ENCODE results near the gene TMEM17.

DNA sequence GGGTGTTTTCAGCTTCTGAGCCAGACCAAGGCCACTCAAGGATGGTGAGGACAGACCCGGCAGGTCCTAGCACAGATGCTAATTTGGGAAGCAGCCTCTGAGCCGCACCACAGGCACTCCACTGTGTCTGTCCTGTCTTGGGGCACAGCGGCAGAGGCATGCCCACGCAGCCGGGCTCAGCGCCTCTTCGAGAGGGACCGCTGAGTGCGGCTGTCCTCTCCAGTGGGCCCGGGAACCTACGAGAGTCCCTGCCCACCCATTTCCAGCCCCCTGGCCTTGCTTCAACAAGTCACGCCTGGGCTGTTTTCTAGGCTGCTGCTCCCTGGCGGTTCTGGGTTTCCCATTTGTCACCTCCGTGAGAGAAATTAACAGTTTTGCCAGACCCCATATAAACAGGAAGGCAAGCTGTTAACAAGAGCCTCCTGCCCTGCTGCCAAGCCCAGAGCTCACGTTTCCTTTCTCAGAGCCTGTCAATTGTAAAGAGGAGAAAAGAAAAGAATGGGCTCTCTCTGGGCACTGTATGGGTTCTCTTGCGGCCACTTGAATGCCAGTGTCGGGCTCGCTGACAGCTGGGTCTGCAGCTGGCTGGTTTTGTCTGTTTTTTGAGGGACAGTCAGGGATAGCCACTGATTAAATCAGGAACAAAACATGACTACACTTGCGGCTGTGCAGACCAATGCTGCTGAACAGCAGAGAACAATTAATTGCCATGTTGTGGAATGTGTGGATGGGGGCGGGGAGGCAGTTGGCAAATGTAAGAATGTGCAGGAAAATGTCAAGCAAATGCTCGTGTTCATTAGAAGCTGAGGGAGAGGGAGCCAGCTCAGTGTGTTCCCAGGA lies 30.6 kb downstream of the TMEM17 start:
- TF ChIP-seq, protein P1, sequence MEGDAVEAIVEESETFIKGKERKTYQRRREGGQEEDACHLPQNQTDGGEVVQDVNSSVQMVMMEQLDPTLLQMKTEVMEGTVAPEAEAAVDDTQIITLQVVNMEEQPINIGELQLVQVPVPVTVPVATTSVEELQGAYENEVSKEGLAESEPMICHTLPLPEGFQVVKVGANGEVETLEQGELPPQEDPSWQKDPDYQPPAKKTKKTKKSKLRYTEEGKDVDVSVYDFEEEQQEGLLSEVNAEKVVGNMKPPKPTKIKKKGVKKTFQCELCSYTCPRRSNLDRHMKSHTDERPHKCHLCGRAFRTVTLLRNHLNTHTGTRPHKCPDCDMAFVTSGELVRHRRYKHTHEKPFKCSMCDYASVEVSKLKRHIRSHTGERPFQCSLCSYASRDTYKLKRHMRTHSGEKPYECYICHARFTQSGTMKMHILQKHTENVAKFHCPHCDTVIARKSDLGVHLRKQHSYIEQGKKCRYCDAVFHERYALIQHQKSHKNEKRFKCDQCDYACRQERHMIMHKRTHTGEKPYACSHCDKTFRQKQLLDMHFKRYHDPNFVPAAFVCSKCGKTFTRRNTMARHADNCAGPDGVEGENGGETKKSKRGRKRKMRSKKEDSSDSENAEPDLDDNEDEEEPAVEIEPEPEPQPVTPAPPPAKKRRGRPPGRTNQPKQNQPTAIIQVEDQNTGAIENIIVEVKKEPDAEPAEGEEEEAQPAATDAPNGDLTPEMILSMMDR (IDR thresholded peaks at IDR 0.05 in 8 of 11, conservative IDR thresholded peaks at IDR 0.05 in 3 of 11) = no peak
- TF ChIP-seq POLR2A (IDR thresholded peaks at IDR 0.05) = no peak

Measured in spleen (tissue), 7 donors.